ENCODE data around the gene ARHGAP42.
"Not testable (repeated sequence)": the region's sequence is repeated elsewhere in the genome, so short reads cannot be mapped to it uniquely, and the experiment has no call there.

The ARHGAP42 gene

GRCh38 chr11:100687054-100687629 lies at the start of gene ARHGAP42:
Gene ARHGAP42, plus strand, starts transcription at chr11:100687288. Its CDS starts 391 bp downstream, at chr11:100687679.
- peak; percentile 21 for DNase-seq (ENCODE audit: low read depth)

- no peak for DNase-seq (ENCODE audit: low read depth)
Observed at GRCh38 chr11:100637706-100638105, 49.4 kb upstream of the ARHGAP42 start.

GRCh38 chr11:100638648-100639047 lies 48.4 kb upstream of the ARHGAP42 start:
- DNase-seq (ENCODE audit: low read depth): no peak

GRCh38 chr11:100639140-100639539 lies 47.9 kb upstream of the ARHGAP42 start:
- no peak for DNase-seq (ENCODE audit: low read depth)

- DNase-seq (ENCODE audit: low read depth): no peak
Observed at GRCh38 chr11:100640071-100640470, 47.0 kb upstream of the ARHGAP42 start.

GRCh38 chr11:100640646-100641045 lies 46.4 kb upstream of the ARHGAP42 start:
- DNase-seq (ENCODE audit: low read depth): no peak

- DNase-seq (ENCODE audit: low read depth): no peak
Observed at GRCh38 chr11:100641456-100641855, 45.6 kb upstream of the ARHGAP42 start.

GRCh38 chr11:100646545-100646944 lies 40.5 kb upstream of the ARHGAP42 start:
- DNase-seq (ENCODE audit: low read depth): no peak

- no peak for DNase-seq (ENCODE audit: low read depth)
Observed at GRCh38 chr11:100647861-100648260, 39.2 kb upstream of the ARHGAP42 start.

GRCh38 chr11:100663583-100663982 lies 23.5 kb upstream of the ARHGAP42 start:
- DNase-seq (ENCODE audit: low read depth): no peak

- no peak for DNase-seq (ENCODE audit: low read depth)
Observed at GRCh38 chr11:100663996-100664395, 23.1 kb upstream of the ARHGAP42 start.

- DNase-seq (ENCODE audit: low read depth): not testable (repeated sequence)
Observed at GRCh38 chr11:100666816-100667215, 20.3 kb upstream of the ARHGAP42 start.

GRCh38 chr11:100667449-100667848 lies 19.6 kb upstream of the ARHGAP42 start:
- DNase-seq (ENCODE audit: low read depth): no peak

- no peak for DNase-seq (ENCODE audit: low read depth)
Observed at GRCh38 chr11:100670140-100670539, 16.9 kb upstream of the ARHGAP42 start.

GRCh38 chr11:100671471-100671870 lies 15.6 kb upstream of the ARHGAP42 start:
- DNase-seq (ENCODE audit: low read depth): no peak

- no peak for DNase-seq (ENCODE audit: low read depth)
Observed at GRCh38 chr11:100672498-100673033, 14.5 kb upstream of the ARHGAP42 start.

GRCh38 chr11:100673063-100673462 lies 14.0 kb upstream of the ARHGAP42 start:
- no peak for DNase-seq (ENCODE audit: low read depth)

- no peak for DNase-seq (ENCODE audit: low read depth)
Observed at GRCh38 chr11:100674212-100674611, 12.9 kb upstream of the ARHGAP42 start.

- no peak for DNase-seq (ENCODE audit: low read depth)
Observed at GRCh38 chr11:100675115-100675650, 11.9 kb upstream of the ARHGAP42 start.

GRCh38 chr11:100676901-100677300 lies 10.2 kb upstream of the ARHGAP42 start:
- no peak for DNase-seq (ENCODE audit: low read depth)

GRCh38 chr11:100677796-100678195 lies 9.3 kb upstream of the ARHGAP42 start:
- no peak for DNase-seq (ENCODE audit: low read depth)

GRCh38 chr11:100680070-100680469 lies 7.0 kb upstream of the ARHGAP42 start:
- no peak for DNase-seq (ENCODE audit: low read depth)

GRCh38 chr11:100681064-100681502 lies 6.0 kb upstream of the ARHGAP42 start:
- DNase-seq (ENCODE audit: low read depth): no peak
